GM12892 (cell line): ENCODE results near the gene SHB.

ENCODE experiments used
- POLR2A ChIP-seq: IDR thresholded peaks from 2 replicates; pipeline ENCODE4 v1.6.1; 2011; ENCODE audit warnings: low read depth, low read length, control low read depth
- POLR2AphosphoS5 ChIP-seq: IDR thresholded peaks from 2 replicates; pipeline ENCODE4 v1.6.1; 2011; ENCODE audit warnings: low read depth, low read length, control low read depth
- TAF1 ChIP-seq: IDR thresholded peaks from 2 replicates; pipeline ENCODE4 v1.6.1; 2011; ENCODE audit warnings: low read depth, mild to moderate bottlenecking, control low read depth, low read length, borderline replicate concordance

GRCh38 chr9:37927132-37927531 is 141.9 kb downstream of the SHB start:
- TF ChIP-seq POLR2AphosphoS5 (no peak), POLR2A (no peak), TAF1 (no peak)
